Sigmoid colon (tissue), 4 donors: ENCODE data around the gene TRIM61.

Source experiments
- EP300 ChIP-seq, 4 donors: sonication (generic); formaldehyde crosslinking; IDR thresholded peaks; one replicate each; pipeline ENCODE4 v1.6.1; 2017; ENCODE audit warnings: antibody characterized with exemption in 4 of 4
- POLR2A ChIP-seq, 2 donors: fragments of 450-650 bp; IDR thresholded peaks; one replicate each; pipeline ENCODE4 v1.6.1; 2016; ENCODE audit warnings: antibody characterized with exemption in 2 of 2, mild to moderate bottlenecking in 2 of 2, moderate library complexity in 2 of 2
- POLR2AphosphoS5 ChIP-seq, 4 donors: sonication (generic); formaldehyde crosslinking; IDR thresholded peaks; one replicate each; pipeline ENCODE4 v1.6.1; 2017; ENCODE audit warnings: antibody characterized with exemption in 4 of 4
- TF ChIP-seq, protein P1 (sequence below), 4 experiments: fragments of 450-650 bp in 3 of 4; fragments of 200-600 bp in 1 of 4; IDR thresholded peaks; one replicate each; pipeline ENCODE4 v1.5.1; 2016 to 2019; ENCODE audit warnings: antibody characterized with exemption in 4 of 4, mild to moderate bottlenecking in 3 of 4, moderate library complexity in 2 of 4

DNA sequence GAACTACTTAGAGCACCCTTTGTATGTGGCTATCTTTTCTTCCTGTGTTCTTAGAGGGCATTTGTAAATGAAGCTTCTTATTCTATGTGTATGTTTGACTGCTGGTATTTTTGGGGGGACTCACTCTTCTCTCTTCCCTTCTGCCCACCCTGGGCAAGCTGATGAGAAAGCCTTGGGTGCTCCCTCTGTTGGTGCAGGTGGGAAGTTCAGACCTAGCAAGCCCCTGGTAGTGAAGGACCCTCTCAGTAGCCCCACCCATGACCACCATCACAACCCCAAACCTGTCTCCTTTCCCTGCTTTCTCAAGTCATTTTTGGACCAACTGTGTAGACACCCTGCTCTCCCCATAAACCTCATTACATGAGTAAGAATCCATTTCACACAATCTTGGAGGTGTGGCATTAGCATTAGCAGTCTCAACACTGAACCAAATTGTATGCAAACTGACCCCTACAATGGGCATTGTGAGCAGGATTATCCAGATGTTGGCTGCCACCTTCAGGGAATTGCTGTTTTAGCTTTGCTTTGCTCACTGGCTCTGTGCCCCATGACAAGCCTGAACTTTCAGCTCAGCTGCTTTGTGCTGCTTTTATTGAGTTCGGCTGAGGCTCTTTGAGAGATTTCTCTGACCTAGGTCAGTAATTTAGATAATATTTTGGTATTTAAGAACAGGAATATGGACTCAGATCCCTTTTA lies 27.9 kb downstream of the TRIM61 start:
- TF ChIP-seq, protein P1, sequence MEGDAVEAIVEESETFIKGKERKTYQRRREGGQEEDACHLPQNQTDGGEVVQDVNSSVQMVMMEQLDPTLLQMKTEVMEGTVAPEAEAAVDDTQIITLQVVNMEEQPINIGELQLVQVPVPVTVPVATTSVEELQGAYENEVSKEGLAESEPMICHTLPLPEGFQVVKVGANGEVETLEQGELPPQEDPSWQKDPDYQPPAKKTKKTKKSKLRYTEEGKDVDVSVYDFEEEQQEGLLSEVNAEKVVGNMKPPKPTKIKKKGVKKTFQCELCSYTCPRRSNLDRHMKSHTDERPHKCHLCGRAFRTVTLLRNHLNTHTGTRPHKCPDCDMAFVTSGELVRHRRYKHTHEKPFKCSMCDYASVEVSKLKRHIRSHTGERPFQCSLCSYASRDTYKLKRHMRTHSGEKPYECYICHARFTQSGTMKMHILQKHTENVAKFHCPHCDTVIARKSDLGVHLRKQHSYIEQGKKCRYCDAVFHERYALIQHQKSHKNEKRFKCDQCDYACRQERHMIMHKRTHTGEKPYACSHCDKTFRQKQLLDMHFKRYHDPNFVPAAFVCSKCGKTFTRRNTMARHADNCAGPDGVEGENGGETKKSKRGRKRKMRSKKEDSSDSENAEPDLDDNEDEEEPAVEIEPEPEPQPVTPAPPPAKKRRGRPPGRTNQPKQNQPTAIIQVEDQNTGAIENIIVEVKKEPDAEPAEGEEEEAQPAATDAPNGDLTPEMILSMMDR (IDR thresholded peaks at IDR 0.05): no peak
- no peak for TF ChIP-seq POLR2A (IDR thresholded peaks at IDR 0.05)
- no peak for TF ChIP-seq EP300 (IDR thresholded peaks at IDR 0.05)
- TF ChIP-seq POLR2AphosphoS5 (IDR thresholded peaks at IDR 0.05): no peak
